C1 segment of cervical spinal cord (tissue), 14 donors: ENCODE measurements around the gene APOBEC3H.

Source experiments
- DNase-seq, 14 donors: peaks; one replicate each; lab custom pipeline; 2025; lab: John Stamatoyannopoulos, UW

The APOBEC3H gene

DNA sequence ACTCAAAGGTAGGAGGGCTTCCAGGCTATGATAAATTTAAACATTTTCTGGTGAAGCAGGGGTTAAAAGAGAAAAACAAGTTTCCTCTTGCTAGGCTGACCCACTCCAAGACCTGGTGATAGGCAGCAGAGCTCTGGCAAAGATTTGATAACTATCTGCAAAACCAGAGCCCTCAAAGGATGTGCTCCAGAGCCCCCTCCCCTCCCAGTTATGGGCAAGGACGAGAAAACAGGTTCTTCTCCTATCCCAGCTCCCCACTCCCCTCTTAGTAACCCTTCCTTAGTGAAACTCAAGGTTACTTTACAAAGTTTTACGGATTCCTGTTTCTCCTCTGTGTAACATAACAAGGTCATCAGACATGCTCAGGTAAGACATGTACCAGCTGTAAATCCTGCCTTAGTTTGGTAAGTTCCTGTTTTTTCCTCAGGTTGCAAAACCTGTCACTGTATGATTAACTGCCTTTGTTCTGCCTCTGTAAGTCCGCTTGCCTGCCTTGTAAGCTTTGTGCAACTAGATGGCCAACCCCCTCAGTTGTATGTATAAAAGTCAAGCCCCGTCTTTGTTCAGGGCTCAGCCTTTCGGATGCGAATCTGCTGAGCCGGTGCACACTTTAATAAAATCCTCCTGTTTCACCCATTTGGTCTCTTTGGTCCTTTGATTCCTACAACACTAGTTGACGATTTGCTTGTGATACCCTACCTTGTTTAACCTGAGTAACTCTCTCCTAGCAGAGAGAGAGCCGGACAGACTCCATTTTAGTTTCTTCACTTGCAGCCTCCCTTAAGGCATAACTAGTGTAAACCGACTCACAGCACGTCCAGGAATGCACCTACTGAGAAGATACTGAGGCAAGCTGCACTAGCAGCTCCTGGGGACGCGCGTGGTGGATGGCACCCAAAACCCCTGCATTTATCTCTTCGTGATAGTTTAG lies 13.9 kb downstream of the APOBEC3H start:
- no peak for DNase-seq

GRCh38 chr22:39114112-39114511 lies 17.1 kb downstream of the APOBEC3H start:
- no peak for DNase-seq

GRCh38 chr22:39115570-39115969 lies 18.5 kb downstream of the APOBEC3H start:
- no peak for DNase-seq

- no peak for DNase-seq
Measured at GRCh38 chr22:39115977-39116621, 19.1 kb downstream of the APOBEC3H start.

DNA sequence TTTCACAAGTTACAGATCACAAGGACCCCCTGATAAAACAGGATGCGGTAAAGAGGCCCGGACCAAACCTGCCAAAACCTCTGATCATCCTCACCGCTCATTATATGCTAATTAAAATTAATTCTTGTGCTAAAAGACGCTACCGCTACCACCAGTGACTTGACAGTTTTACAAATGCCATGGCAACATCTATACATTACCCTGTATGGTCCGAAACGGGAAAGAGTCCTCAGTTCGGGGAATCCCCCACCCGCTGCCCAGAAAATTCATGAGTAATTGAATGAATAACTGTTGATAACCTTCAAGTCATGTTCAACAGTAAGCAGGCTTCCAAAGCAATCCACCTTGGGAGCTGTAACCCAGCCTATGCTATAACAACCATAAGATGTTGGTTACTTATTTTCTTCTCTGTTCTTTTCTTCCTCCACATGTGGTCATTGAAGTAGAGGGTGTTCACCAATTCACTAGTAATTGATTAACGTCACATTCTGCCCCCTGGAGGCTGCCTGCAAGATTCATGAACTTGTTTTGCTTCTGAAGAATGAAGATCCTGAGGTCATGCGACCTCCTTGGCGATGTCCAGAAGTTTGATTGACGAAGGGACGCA lies 20.6 kb downstream of the APOBEC3H start:
- DNase-seq: no peak

DNA sequence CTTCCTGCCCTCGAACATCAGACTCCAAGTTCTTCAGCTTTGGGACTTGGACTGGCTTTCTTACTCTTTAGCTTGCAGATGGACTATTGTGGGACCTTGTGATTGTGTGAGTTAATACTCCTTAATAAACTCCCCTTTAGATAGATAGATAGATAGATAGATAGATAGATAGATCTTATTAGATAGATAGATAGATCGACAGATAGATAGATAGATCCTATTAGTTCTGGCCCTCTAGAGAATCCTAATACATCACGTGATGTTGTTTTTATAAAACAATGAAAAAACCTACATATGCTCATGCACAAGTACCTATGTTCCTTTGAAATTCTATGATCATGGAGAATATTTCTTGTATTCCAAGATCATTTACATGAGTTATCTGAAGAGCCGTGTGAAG lies 23.9 kb downstream of the APOBEC3H start:
- no peak for DNase-seq

DNA sequence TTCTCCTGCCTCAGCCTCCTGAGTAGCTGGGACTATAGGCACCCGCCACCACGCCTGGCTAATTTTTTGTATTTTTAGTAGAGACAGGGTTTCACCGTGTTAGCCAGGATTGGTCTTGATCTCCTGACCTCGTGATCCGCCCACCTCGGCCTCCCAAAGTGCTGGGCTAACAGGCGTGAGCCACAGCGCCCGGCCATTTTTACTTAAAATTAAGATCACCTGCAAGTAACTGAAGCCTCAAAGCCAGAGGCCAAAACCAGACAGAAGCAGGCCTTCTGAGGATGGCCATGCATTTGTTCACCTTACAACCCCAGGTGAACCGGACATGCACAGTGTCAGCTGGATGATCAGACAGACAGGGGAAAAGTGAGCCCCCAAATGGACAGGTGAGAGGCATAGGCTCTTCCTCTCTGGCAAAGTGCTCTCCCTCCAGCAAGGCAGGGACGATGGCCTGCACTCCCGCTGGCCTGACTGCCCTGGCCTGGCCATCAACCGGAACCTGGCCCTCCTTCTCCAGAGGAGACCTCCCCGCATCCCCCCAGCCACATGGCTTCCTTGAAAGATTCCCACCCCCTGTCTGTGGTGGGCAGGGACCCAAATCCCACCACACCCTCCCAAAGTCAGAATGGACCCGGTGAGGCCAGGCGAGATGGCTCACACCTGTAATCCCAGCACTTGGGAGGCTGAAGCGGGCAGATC lies 25.9 kb downstream of the APOBEC3H start:
- DNase-seq: no peak

DNA sequence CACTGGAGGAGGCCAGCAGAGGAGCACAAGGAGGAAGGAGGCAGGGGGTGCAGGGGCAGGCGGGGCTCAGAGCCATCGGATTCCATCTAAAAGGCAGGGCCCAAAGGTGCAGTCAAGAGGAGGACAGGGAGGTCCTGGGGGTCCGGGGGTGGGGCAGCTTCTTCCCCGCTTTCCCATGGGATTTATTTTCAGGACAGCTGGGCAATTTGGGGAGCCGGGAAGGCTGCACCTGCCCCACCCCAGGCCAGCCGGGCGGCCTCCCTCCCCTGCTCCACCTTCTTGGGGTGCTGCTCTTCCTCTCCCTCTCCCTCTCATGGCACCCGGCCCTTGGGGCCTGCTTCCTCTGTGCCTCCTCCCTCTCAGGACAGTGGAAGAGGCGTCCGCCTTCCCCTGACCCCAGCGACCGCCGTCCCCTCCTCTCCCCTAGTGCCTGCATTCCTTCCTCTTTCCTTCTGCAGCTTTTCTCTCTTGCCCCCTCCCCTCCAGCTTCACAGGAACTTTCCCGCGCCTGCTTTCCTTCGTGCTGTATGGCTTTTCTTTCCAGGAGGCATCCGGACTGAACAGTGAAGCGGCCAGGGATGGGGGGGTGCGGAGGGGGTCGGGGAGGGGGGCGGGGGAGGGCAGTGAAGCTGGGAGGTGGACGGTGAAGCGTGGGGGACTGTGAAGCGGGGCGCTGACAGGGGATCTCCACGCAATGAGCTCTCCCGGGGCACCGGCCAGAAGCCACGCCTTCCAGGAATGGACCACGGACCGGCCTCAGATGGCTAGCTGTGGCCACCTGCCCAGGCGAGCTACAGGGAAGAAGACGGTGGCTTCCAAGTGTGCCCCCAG lies 26.9 kb downstream of the APOBEC3H start:
- no peak for DNase-seq

DNA sequence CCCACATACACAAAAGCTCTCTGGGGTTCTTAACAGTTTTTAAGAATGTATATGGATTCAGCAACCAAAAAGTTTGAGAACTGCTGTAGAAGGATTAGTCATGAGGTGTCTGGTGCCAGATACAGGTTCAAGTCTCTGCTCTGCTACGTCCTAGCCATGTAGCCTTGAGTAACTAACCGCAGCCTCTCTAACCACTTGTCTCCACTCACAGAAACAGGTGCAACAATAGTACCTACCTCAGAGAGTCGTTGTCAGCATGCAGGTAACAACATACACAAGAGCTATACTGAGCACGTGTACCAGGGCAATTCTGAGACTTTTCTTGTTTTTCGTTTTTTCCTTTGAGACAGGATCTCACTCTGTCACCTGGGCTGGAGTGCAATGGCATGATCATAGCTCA lies 28.6 kb downstream of the APOBEC3H start:
- DNase-seq: no peak

DNA sequence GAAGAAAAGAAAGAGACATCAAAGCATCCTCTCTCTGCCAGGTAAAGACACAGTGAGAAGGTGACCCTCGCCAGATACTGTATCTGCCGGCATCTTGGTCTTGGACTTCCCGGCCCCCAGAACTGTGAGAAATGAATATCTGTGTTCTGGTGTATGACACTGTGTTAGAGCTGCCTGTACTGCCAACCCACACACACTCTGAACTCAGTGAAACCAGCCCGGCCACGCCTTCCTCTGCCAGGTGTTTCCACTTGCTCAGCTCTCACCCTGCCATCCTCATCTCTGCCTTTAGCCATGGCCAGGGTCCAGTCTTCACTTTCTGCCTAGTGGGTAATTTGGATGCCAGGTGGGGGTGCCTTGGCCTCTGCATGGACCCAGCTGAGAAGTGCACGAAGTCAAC lies 31.5 kb downstream of the APOBEC3H start:
- no peak for DNase-seq

DNA sequence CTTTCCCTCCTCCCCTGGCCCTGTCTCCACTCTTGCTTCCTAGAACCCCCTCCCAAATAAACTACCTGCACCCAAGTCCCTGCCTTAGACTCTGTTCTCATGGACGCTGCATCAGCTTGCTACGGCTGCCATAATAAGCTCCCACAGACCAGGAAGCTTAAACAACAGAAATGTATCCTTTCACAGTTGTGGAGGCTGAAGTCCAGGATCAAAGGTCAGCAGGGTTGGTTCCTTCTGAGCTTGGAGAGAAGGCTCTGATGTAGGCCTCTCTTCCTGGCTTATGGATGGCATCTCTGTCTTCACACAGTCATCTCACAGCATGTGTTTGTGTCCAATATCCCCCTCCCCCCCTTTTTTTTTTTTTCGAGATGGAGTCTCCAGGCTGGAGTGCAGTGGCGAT lies 32.0 kb downstream of the APOBEC3H start:
- no peak for DNase-seq

DNA sequence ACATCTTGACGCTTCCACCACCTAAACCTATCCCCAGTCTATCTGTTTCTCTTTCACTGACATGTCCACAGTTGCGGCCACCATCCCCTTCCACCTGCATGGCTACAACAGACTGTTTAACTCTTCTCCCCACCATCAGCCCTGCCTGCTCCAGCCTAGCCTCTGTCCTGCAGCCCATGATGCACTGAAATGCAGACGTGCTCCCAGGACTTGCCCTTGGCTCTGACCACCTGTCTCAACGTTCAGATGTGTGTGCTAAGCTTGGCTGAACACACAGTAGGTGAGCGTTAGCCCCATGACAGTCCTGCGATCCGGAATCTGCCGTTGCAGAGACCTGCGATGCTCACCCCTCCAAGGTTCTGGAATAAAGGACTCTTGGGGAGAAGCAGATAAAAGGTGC lies 32.7 kb downstream of the APOBEC3H start:
- no peak for DNase-seq

- DNase-seq: no peak
Measured at GRCh38 chr22:39130152-39130704, 33.2 kb downstream of the APOBEC3H start.

GRCh38 chr22:39130892-39131855 lies 34.1 kb downstream of the APOBEC3H start:
- DNase-seq: no peak

- no peak for DNase-seq
Measured at GRCh38 chr22:39132281-39132680, 35.2 kb downstream of the APOBEC3H start.

GRCh38 chr22:39132871-39133524 lies 36.0 kb downstream of the APOBEC3H start:
- no peak for DNase-seq

- no peak for DNase-seq
Measured at GRCh38 chr22:39133871-39134270, 36.8 kb downstream of the APOBEC3H start.

DNA sequence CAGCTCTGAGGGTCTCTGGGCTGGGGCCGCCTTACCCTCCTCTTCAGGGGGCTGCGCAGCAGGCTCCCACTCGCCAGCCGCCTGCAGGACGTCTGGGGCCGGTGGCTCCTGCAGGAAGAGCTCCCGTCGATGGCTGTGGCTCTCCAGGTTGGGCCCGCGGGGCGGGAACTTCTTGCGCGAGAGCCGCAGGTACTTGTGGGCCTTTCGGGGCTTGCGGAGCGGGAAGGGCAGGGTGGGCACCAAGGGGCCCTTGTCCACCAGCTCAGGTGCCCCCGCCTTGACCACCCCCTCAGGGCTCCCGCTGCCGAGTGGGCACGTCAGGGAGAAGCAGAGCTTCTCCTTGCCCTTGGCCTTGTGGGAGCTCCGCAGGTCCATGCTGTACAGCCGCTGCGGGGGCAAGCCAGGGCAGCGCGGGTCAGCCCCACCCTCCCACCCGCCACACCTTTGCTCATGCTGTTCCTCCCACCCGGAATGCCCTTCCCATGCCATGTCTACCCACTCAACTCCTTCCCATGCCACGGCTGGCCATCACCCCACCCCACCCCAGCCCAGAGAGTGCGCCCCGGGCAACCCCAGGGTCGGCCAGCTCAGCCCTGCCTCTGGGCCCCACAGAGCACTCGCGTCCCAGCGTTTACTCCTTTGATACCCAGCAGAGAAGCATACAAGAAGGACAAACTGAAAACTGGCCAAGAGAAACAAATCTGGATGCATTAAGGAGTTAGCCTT lies 37.5 kb downstream of the APOBEC3H start:
- no peak for DNase-seq
